ENCODE data around the gene GSTO2. TPM values are rescaled to one million over a fixed set of nuclear protein-coding genes. Genes with fewer than 3 reads are reported as not detected.

Gene GSTO2
- total and polyA plus RNA-seq, 2 experiments from 2014 or later: 30.7 to 49.8 TPM

GRCh38 chr10:104259999-104260774 is 8.8 kb upstream of the GSTO2 start (continued):
- no peak for TF ChIP-seq ZNF331 (CRISPR knock-in tag; IDR thresholded peaks at IDR 0.05; ENCODE audit: low read depth)
- TF ChIP-seq REST (IDR thresholded peaks at IDR 0.05; ENCODE audit: unreplicated experiment): no peak
- TF ChIP-seq JUNB (IDR thresholded peaks at IDR 0.05; ENCODE audit: unreplicated experiment): no peak

GRCh38 chr10:104260775-104261115 is 8.2 kb upstream of the GSTO2 start:
- H3K4me3 Mint-ChIP-seq: no peak overlapping the region

More at GRCh38 chr10:104260775-104261115, 8.2 kb upstream of the GSTO2 start:
- peak overlapping the region; percentile 13; the same call in 1 of the 2 replicates for H3K27ac Mint-ChIP-seq
- Histone ChIP-seq H3F3A (replicated peaks; ENCODE audit: low read depth) (no peaks in the 10 kb centered on the region), H3K36me3 (ENCODE audit: insufficient read depth) (peaks cover 19% of the 10 kb centered on the region; the same call in 1 of the 2 replicates), H4K20me1 (replicated peaks; ENCODE audit: insufficient read depth) (peaks cover 22% of the 10 kb centered on the region), H3K27ac (ENCODE audit: low read depth) (peak overlapping the region; percentile 13; the same call in 1 of the 2 replicates), H3K79me2 (replicated peaks; ENCODE audit: insufficient read depth) (peaks cover 89% of the 10 kb centered on the region), H2AFZ (no peak overlapping the region), H3K4me2 (no peak overlapping the region), H3K4me1 (ENCODE audit: insufficient read depth) (peaks cover 10% of the 10 kb centered on the region; the same call in 1 of the 2 replicates), H3K4me3 (no peak overlapping the region), H3K9me2 (ENCODE audit: insufficient read depth) (no peaks in the 10 kb centered on the region), H3K27me3 (ENCODE audit: insufficient read depth) (no peaks in the 10 kb centered on the region)
- DNase-seq (ENCODE audit: low spot score) (no peak), ATAC-seq (no peak)
- peaks cover 10% of the 10 kb centered on the region; the same call in 2 of the 3 replicates for H3K4me1 Mint-ChIP-seq
- peaks cover 34% of the 10 kb centered on the region for H3K36me3 Mint-ChIP-seq (ENCODE audit: low read depth)
- H3K9me3 Mint-ChIP-seq: no peaks in the 10 kb centered on the region
- TF ChIP-seq NANOG (IDR thresholded peaks at IDR 0.05; ENCODE audit: borderline replicate concordance) (no peak), ZNF331 (CRISPR knock-in tag; IDR thresholded peaks at IDR 0.05; ENCODE audit: low read depth) (no peak), JUNB (IDR thresholded peaks at IDR 0.05; ENCODE audit: unreplicated experiment) (no peak), STAT1 (IDR thresholded peaks at IDR 0.05; ENCODE audit: unreplicated experiment) (no peak), CREB1 (CRISPR knock-in tag; IDR thresholded peaks at IDR 0.05; ENCODE audit: low read depth) (no peak), ETS1 (IDR thresholded peaks at IDR 0.05) (no peak), ZNF462 (CRISPR knock-in tag; IDR thresholded peaks at IDR 0.05) (no peak)
- no peaks in the 10 kb centered on the region for H3K27me3 Mint-ChIP-seq (ENCODE audit: insufficient read depth, low read depth, poor library complexity)
